GM19099 (cell line): ENCODE data around the gene ASIC4.

Experiments used
- POLR2A ChIP-seq: IDR thresholded peaks from 3 replicates; pipeline ENCODE4 v1.6.1; 2011; ENCODE audit warnings: low read depth; ENCODE audit not compliant: insufficient read length; ENCODE audit errors: extremely low read depth

The ASIC4 gene

DNA sequence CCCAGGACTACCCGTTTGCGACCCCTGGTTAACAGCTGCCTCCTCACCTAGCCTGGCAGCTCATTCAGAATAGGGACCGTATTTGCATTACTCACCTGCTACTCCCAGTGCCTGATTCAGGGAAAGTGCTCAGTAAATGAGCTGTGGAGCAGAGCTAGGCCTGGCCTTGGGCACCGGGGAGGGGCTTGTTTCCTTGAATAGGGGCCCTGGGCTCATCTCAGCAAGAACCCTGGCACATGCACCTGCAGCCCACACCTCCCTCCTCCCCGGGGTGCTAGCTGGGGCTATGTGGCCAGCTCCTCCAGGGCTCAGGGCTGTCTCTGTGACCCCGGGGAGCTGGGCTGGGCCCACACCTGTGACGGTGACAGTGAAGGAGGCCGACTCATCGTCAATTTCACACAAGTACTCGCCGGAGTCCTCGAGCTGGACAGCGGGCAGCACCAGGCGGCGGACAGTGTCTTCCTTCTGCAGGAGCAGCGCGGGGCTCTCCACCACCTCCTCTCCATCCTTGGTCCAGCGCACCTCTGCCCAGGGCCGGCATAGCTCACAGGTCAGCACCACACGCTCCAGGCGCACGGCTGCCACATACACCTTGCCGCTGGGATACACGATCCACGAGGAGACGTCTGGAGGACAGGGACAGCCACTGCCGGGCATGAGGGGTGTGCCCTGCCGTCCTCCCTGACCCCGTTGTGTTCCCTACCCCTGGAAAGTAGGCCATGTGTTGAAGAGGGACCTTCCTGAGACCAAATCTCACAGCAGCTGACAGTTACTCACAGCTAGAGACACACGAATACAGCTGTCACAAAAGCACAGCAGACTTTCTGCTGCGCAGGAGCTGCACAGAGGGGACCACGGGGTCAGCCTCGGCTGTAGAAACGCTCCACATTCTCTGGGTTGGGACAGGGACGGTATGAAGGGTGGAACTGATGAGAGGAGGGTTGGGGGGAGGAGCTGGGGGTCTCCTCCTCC is 48.1 kb downstream of the ASIC4 start:
- no peak for TF ChIP-seq POLR2A

DNA sequence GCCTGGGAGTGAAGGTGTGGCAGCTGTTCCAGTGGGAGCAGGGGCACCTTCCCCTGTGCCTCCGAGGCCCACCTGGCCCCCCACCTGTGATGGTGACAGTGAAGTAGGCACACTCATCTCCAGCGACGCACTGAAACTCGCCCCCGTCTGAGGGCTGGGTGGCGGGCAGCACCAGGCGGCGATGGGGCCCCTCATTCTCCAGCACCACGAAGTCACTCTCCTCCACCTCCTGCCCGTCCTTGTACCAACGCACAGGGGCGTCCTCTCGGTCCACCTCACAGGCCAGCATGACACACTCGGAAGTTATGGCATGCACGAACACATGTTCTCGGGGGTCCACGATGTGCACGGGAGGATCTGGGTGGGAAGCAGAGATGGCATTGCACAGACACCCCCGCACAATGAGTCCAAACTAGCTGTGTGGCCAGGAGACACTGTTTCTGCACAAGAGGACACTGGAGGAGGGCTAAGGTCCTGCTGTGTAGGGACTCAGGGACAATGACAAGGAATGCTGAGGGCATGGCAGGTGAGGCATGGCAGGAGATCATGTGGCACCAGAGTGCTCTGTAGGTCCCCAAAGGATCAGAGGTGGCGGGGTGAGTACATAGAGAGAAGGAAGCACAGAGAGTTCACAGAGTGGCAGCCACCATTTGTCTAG is 49.1 kb downstream of the ASIC4 start:
- TF ChIP-seq POLR2A = no peak

DNA sequence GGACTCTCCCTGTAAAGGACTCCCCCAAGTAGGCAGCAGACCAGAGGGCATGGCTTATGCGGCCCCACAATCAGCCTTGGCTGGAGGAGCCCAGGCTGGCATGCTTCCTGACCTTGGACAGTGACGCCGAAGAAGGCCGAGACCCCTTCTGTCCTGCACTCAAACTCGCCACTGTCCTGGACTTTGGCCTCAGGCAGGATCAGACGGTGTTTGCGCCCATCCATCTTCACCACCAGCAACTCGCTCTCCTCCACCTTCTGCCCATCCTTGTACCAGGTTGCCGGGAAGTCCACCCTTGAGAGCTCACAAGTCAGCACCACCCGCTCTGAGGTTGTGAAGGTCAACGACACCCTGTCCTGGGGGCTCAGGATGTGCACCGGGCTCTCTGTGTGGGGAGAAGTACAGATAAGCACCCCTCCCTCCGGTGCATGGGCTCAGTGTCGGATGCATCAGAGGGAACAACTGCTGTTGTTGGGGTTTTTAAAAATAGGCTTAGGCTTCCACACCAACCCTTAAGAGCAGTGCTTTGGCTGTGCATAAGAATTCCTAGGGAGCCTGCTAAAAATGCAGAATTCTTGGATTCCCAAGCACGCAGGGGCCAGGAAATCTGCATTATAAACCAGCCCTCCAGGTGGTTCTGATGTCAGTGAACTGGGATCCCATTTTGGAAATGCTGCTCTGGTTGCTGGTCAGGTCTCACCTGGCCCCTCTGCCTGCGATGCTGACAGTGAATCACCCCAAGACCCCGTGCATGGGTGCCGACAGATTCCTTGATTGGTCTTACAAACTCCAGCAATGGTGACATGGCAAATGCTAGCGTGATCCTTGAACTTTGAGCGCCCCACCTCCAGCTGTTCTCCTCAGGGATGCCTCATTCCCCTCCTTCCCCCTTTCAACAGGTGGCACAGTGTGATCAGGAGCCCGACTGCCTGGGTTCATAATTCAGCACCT is 51.1 kb downstream of the ASIC4 start:
- no peak for TF ChIP-seq POLR2A

DNA sequence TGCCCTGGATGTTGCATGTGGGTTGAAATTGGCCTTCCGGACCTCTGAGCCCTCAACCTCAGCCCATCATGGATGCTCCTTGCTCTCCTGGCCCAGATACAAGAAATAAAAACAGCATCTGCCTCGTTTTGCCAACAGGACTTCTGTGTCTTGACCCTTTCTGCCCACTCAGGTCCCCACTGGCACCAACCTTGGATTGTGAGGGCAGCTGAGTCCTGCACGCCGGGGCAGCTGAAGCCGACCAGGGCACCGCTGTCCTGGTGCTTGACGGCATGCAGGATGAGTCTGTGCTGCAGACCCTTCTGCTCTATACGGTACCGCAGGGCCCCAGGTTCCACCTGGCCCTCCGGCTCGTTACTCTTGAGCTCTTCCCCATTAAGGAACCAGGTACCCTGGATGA is 52.4 kb downstream of the ASIC4 start:
- no peak for TF ChIP-seq POLR2A

DNA sequence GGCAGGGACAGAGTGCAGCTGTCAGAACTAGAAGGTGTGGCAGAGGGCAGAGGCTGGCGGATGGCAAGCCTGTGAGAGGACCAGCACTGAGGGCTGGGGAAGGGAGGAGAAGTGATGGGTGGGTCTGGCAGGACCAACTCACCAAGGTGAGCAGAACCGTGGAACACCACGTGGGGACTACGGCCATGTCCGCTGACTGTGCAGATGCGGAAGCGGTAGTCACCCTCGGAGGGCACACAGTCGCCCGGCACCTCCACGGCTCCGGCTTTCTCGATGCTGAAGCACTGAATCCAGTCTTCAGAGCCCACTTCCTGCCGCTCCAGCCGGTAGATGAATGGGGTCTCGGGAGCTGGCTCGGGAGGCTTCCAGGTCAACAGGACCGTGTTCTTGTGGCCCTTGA is 52.8 kb downstream of the ASIC4 start:
- TF ChIP-seq POLR2A = no peak

DNA sequence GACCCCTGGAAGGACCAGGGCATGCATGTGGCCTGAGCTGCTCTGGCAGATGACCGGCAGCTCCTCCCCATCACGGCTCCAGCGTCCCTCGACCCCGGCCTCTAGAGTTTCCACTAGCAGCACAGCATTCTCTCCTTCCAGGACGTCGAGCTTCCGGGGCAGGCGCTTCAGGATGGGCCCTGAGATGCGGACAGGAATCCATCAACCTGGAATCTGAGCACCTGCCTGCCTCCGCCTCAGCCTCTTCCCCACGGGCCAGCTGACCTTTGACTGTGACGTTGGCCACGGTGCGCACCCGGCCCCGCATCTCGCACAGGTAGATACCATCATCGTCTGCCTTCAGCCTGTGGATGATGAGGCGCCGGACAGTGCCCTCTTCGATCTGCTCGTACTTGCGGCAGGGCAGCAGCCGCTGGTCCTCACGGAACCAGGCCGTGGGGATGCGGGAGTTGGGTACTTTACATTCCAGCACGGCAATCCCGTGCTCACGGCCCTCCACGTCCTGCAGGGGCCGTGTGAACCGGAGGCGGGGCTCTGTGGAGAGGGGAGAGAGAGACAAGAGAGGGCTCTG is 53.6 kb downstream of the ASIC4 start:
- TF ChIP-seq POLR2A = no peak

DNA sequence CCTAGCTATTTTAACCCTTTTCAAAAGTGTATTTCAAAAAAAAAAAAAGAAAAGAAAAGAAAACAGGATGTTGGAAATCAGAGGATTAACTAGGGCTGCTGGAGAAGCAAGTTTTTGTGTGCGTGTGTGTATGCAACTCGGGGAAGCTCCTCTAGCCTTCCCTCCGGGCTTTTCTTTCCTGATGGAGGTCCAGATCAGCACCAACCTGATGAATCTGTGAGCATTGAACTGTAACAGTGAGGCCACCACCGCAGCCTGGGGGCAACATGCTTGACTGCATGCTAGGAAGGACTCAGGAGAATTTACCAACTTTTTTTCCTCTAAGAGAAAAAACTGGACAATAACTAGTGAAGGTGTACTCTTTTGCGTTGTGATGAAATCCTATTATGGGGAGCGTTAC is 54.8 kb downstream of the ASIC4 start:
- no peak for TF ChIP-seq POLR2A

DNA sequence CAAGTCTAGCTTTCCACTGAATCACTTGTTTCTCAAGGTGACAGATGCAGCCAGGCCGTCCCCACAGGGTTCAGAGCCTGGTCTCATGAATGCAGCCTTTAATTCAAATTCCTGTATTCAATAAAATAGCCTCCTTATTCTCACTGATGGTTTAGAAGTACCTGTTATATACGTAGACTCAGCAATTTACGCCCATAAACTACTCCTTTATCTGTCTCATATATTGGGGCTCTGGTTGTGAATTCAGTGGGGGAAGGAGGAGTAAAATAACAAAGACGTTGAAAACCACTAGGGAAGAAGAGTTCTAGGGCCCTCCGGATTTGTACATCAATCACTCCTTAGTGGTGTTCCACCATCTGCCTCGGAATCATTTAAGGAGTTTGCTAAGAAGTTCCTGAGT is 55.4 kb downstream of the ASIC4 start:
- no peak for TF ChIP-seq POLR2A

DNA sequence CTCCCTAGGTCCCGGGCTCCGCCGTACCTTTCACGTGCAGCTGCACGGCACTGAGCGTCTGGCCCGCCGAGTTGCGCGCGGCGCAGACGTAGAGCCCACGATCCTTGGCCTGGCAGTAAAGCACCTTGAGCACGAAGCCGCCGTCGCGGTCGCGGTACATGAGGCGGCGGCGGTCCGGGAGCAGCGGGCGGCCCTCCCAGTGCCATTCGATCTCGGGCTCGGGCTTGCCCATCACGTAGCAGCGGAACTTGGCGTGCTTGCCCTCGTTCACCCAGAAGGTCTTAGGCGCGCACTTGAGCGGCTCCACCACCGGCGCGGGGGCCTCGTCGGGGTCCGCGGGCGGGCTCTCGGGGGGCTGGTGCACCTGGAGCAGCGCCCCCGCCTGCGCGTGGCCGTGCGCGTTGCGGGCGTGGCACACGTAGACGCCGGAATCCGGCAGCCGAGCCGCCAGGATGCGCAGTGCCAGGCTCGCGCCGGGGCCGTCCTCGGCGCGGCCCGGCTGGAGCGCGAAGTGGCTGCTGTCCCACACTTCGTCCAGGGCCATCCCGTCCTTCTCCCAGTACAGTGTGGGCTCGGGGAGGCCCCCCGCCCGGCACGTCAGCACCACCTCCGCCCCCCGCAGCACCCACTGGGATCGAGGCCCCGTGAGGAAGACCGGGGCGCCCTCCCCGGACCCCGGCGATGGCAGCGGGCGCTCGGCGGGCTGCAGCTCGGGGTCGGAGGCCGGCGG is 56.1 kb downstream of the ASIC4 start:
- no peak for TF ChIP-seq POLR2A

DNA sequence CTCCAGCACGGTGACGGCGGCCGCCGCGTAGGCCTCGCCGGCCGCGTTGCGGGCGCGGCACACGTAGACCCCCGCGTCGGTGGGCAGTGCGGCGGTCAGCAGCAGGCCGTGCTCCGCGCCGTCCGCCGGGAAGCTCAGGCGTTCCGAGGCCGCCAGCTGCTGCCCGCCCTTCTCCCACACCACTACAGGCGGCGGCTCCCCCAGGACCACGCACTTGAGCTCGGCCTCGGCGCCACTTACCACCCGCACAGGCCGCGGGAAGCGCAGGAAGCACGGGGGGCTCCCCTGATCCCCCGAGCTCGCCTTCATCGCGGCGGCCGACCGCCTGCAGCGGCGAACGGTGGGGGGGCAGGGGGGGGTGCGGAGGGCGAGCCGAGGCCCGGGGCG is 56.6 kb downstream of the ASIC4 start:
- TF ChIP-seq POLR2A = no peak

DNA sequence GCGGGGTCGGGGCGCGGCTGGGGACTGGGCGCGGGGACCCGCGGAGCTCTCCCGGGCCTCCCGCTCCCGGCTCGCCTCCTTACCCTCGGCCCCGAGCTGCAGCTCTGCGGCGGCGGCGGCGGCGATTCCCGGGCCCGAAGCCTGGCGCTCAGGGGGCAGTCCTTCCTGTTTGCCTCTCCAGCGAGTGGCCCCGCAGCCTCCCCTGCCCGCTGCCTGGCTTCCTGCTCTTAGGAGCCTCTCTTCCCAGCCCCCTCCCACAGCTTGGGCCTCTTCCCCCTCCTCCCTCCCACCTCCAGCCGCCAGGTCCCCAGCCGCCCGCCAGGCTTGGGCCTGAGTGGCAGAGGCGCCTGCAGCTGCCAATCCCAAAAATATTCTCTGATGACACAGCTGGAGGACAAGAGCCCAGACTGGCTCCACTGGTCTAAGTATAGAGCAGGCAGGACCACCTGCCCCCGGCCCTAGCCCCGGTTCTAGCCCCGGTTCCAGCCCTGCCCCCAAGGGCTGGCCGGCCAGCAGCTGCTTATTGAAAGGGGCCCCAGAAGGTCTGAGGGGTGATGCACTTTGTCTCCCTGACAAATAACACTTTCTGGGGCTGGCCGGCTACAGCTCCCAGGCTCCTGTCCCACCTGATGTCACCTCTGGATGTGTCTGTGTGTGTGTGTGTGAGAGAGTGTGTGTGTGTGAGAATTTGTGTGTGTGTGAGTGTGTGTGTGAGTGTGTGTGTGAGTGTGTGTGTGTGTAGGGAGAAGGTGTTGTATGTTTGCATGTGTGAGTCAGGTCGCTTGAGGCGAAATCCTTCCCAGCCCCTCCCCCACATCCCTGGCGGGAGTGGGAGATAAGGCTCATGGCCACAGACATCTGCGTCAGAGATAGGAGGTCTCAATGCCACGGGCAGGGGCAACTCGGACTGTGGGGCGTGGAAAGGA is 57.3 kb downstream of the ASIC4 start, which contains the start of gene OBSL1:
OBSL1 (minus strand) TSS at position 229 of the 926 bp plus-strand sequence. CDS start 307 bp downstream, outside the sequence.
- TF ChIP-seq POLR2A = no peak

DNA sequence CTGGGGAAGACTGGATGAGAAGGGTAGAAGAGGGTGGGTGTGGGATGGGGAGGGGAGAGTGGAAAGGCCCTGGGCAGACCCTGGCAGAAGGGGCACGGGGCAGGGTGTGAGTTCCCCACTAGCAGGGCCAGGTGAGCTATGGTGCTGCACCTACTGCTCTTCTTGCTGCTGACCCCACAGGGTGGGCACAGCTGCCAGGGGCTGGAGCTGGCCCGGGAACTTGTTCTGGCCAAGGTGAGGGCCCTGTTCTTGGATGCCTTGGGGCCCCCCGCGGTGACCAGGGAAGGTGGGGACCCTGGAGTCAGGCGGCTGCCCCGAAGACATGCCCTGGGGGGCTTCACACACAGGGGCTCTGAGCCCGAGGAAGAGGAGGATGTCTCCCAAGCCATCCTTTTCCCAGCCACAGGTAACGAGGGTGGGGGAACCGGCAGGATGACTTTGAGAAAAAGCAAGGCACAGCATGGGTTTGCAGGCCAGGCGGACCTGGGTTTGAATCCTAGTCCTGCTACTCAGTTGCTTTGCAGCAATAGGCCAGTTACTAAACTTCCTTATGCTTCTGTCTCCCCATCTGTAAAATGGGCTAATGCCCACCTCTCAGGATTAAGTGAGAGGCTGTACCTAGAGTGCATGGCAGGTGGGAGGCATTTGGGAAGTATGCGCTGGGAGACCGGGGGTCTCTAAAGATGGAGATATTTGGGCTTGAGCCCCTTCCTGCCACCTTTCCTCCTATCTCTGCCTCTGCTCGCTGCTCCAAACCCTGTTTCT is 58.1 kb downstream of the ASIC4 start, which contains the start of gene INHA:
INHA (plus strand) TSS at position 74 of the 765 bp plus-strand sequence; CDS start at position 139, 65 bp downstream.
- TF ChIP-seq POLR2A = no peak
